HG02885 (cell line): Measurements from ENCODE around the gene CTPS2.
A peak's percentile ranks its signal among the peaks of the same experiment; 100 is the strongest.
"Not testable (repeated sequence)": the region's sequence is repeated elsewhere in the genome, so short reads cannot be mapped to it uniquely, and the experiment has no call there.

Source experiments
- ATAC-seq: cut with Tn5 transposase; IDR thresholded peaks from one replicate; pipeline ENCODE4 v1.9.1; 2021; ENCODE audit warnings: mild to moderate bottlenecking; ENCODE audit not compliant: unreplicated experiment, poor library complexity

Gene CTPS2

DNA sequence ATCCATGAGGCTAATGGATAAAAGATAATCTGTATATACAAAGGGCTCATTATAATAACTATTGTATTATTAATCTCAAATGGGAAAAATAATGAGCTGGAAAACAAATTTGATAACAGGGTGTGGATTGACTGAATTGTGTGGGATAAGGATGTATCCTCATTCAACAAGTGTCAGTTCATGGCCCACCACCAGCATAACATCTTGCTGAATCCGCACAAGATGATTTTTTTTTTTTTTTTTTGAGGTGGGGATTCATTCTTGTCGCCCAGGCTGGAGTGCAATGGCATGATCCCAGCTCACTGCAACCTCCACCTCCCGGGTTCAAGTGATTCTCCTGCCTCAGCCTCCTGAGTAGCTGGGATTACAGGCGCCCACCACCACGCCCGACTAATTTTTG, 3.2 kb upstream of the CTPS2 start:
- ATAC-seq = not testable (repeated sequence)

DNA sequence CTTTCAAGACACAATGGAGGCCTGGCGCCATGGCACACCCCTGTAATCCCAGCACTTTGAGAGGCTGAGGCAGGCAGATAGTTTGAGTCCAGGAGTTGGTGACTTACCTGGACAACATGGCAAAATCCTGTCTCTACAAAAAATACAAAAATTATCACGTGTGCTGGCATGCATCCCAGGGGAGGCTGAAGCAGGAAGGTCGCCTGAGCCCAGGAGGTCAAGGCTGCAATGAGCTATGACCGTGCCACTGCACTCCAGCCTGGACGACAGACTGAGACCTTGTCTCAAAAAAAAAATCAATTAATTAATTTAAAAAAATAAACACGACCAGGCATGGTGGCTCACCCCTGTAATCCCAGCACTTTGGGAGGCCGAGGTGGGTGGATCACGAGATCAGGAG, 2.0 kb upstream of the CTPS2 start:
- no peak for ATAC-seq

- peak; percentile 52 for ATAC-seq
Measured at GRCh38 chrX:16711893-16712547, 449 bp downstream of the CTPS2 start.

GRCh38 chrX:16711219-16711811, 1.2 kb downstream of the CTPS2 start:
- ATAC-seq = no peak

DNA sequence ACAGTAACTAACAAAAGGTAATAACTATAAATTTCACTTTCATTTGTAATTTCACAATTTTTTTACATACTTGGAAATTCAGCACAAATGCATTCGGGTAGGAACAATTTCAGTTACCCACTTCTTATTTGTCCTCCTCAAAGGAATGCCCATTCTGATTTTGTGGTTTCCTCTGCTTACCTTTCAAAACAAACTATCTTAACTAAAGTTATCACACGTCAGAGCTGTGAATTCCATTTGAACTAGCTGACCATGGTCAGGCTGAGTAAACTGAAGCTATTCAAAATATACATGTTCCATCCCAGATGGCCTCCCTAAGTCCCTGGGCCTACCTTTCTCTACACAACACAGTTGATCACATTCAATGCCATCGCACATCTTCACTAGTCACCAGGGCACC, 4.5 kb downstream of the CTPS2 start:
- ATAC-seq = no peak

DNA sequence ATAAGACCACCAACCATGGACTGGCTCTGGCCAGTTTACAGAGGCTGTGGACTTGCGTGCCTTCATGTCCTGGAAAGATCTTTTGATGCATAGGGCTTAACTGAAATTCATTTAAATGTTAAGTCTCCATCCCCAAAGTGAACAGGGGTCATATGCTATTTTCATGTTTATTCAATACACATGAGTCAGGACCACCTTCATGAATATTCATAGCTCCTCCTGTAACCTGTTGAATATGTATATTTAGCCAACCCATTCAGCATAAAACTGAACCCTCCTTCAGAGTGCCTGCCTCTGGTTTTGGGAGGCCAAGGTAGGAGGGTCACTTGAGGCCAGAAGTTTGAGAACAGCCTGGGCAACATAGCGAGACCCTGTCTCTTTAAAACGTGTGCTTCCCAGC, 7.1 kb downstream of the CTPS2 start:
- ATAC-seq = no peak

- ATAC-seq = no peak
Measured at GRCh38 chrX:16702700-16703599, 9.5 kb downstream of the CTPS2 start.

DNA sequence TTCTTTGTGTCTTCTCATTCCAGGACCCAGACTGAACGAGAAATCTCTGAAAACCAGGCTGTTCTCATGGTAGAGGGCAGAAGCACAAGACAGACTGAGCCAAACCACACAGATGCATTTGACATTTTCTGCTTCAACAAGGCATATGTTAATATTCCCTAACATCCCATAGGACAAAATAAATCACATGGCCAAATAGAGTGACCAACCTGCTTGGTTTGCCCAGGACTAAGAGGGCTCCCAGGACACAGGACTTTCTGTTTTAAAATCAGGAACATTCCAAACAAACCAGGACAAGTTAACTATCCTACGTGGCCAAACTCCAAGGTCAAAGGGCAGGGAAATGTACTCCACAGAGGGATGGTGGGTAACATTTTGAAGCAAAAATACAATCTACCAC, 11.7 kb downstream of the CTPS2 start:
- ATAC-seq = no peak

DNA sequence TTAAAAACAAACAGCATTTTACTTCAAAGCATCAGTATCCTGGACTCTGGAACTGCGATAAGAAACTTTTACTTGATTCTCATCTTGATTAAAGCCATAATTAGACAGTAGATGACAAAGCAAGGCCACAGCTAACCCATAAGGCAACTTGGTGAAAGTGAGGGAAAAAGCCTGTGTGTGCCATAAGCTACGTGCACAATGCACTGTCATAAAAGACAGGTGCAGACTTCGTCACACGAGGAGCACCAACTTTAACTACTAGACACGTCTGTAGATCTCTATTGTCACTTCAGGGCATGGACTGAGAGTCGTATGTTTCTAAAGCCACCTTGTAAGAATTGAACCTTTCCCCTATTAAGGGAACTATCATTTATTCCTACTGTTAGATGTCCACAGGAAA, 13.1 kb downstream of the CTPS2 start:
- no peak for ATAC-seq

- no peak for ATAC-seq
Measured at GRCh38 chrX:16696956-16697355, 15.5 kb downstream of the CTPS2 start.

DNA sequence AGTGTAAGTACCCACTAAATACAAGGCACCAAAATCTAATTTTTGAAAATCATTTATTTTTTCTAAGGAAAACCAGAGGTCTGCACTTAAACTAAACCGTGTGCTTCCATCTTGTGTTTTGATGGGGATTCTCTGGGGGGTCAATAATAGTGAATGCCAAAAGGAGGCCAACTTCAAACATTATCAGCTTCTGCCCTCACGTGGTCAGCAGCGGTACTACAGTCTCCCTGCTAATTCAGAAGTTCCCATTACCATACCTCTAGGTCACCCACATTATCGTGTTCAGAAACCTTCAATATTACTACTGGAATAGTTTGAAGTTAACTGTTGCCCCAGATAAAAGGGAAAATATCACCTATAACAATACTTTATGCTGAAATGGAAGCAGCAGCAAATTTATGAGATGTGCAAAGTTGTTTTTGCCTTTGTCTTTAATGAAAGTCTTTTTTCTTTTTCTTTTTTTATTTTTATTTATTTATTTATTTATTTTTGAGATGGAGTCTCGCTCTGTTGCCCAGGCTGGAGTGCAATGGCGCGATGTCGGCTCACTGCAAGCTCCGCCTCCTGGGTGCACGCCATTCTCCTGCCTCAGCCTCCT, 17.3 kb downstream of the CTPS2 start:
- peak; percentile 68 for ATAC-seq

DNA sequence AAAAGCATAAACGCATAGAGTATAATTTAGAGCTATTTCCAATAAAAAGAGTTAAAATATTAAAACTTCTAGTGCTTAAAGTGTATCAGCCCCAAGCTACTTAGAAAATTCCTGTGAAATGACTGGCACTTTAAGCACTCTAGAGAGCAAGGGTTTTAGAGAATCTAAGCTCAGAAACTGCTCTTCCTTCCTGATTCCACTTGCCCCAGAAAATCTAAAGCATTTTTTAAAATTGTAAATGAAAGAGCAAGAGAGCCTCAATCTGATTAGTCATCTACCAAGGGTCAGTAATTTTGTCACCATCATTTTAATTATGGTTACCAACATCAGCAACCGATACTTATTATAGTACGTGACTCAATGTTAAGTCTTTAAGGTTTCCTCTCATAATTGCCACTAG, 25.0 kb downstream of the CTPS2 start:
- ATAC-seq = no peak

- no peak for ATAC-seq
Measured at GRCh38 chrX:16683007-16683664, 29.3 kb downstream of the CTPS2 start.

- ATAC-seq = no peak
Measured at GRCh38 chrX:16678689-16679088, 33.8 kb downstream of the CTPS2 start.

DNA sequence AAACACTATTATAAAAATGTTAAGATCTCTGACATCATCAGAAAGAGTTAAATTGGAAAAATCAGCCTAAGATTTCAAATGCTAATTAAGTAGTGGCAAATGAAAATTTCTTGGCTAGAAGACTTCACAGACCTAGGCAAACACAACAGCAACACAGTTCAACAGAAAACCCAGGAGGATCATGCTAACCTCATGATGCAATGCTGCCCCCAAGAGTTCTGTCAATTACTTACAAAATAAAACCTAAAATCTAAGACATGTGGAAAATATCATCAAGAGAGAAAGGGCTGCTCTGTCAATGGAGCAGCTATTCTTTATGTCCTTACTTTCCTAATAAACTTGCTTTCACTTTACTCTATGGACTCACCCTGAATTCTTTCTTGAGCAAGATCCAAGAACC, 41.5 kb downstream of the CTPS2 start:
- no peak for ATAC-seq

DNA sequence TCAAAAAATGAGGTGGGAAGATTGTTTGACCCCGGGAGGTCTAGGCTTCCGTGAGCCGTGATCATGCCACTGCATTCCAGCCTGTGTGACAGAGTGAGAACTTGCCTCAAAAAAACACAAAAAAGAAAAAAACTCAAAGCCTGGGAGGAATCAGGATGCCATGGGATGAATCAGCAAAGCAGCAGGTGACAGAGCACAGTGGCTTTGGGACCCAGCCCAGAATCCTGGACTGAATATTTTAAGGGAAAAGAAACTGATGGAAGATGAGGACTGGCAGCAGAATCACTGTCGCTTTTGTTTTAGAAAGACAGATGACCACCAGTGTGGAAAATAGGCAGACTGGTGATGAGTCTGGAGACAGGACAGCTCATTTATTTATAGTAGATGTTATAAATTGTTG, 45.9 kb downstream of the CTPS2 start:
- ATAC-seq = no peak

DNA sequence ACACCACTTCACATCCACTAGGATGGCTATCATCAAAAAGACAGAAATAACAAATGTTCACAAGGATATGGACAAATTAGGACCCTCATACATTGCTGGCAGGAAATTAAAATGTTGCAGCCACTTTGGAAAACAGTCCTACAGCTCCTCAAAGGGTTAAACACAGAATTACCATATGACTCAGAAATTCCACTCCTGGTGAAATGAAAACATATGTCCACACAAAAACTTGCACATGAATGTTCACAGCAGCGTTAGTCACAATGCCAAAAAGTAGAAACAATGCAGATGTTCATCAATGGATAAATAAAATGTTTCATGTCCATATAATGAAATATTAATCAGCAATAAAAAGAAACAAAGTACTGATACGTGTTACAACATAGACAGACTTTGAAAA, 47.4 kb downstream of the CTPS2 start:
- ATAC-seq = no peak

GRCh38 chrX:16664626-16665025, 47.8 kb downstream of the CTPS2 start:
- no peak for ATAC-seq

DNA sequence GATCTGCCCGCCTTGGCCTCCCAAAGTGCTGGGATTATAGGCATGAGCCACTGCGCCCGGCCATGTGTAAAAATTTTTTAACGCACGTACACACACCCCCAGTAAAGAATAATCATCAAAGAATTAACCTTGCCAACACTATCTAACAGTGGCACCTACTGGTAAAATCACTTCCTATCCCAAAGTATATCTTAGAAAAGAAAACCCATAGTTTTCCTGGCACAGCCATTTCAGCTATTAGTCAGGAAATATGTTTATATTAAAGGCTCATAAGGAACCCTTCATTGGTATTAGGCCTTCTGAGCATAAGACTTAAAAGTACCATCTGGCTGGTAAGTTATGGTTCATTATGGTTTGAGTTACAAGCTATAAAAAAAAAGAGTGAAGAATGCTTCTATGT, 48.4 kb downstream of the CTPS2 start:
- no peak for ATAC-seq

DNA sequence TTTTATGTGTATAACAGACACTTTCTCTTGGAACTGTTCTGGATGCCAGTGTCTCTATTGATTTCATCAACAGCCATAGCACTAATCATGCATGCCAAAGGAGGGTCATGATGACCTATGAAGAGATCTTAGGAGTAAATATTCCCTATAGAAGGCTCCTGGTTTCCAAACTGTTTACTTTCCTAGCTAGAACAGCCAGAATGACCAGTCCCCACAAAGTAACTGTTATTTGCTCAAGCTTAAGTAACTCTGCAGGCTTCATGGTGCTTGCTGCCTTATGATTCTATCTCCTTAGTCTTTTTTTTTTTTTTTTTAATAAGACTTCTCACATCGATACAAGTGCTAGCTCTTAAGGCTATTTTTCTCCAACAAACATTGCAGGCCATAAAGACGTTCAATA, 50.1 kb downstream of the CTPS2 start:
- ATAC-seq = no peak

DNA sequence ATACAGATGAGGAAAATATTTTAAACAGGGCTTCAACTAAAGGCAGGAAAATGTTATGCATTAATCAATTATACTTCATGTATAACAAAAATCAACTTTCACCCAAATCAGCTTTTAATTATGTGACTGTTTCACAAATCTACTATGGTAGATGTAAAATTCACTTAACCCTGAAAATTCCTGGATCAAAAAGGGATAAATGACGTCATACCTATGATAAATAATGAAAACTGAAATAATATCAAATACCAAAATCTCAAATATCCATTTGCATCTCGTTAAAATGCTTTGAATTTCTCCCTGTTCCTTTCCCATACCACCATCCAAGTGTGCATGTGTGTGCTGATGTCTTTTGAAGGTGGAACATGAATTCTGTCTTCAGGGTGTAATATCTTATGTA, 51.0 kb downstream of the CTPS2 start:
- no peak for ATAC-seq
